Pons (tissue), 1 donor: Measurements from ENCODE around the gene ADAMTS9.

Experiments used
- DNase-seq: peaks from one replicate; pipeline ENCODE4 v3.0.0-alpha.2; 2016; ENCODE audit warnings: low spot score

The ADAMTS9 gene, protein sequence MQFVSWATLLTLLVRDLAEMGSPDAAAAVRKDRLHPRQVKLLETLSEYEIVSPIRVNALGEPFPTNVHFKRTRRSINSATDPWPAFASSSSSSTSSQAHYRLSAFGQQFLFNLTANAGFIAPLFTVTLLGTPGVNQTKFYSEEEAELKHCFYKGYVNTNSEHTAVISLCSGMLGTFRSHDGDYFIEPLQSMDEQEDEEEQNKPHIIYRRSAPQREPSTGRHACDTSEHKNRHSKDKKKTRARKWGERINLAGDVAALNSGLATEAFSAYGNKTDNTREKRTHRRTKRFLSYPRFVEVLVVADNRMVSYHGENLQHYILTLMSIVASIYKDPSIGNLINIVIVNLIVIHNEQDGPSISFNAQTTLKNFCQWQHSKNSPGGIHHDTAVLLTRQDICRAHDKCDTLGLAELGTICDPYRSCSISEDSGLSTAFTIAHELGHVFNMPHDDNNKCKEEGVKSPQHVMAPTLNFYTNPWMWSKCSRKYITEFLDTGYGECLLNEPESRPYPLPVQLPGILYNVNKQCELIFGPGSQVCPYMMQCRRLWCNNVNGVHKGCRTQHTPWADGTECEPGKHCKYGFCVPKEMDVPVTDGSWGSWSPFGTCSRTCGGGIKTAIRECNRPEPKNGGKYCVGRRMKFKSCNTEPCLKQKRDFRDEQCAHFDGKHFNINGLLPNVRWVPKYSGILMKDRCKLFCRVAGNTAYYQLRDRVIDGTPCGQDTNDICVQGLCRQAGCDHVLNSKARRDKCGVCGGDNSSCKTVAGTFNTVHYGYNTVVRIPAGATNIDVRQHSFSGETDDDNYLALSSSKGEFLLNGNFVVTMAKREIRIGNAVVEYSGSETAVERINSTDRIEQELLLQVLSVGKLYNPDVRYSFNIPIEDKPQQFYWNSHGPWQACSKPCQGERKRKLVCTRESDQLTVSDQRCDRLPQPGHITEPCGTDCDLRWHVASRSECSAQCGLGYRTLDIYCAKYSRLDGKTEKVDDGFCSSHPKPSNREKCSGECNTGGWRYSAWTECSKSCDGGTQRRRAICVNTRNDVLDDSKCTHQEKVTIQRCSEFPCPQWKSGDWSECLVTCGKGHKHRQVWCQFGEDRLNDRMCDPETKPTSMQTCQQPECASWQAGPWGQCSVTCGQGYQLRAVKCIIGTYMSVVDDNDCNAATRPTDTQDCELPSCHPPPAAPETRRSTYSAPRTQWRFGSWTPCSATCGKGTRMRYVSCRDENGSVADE (N-terminal part only)

DNA sequence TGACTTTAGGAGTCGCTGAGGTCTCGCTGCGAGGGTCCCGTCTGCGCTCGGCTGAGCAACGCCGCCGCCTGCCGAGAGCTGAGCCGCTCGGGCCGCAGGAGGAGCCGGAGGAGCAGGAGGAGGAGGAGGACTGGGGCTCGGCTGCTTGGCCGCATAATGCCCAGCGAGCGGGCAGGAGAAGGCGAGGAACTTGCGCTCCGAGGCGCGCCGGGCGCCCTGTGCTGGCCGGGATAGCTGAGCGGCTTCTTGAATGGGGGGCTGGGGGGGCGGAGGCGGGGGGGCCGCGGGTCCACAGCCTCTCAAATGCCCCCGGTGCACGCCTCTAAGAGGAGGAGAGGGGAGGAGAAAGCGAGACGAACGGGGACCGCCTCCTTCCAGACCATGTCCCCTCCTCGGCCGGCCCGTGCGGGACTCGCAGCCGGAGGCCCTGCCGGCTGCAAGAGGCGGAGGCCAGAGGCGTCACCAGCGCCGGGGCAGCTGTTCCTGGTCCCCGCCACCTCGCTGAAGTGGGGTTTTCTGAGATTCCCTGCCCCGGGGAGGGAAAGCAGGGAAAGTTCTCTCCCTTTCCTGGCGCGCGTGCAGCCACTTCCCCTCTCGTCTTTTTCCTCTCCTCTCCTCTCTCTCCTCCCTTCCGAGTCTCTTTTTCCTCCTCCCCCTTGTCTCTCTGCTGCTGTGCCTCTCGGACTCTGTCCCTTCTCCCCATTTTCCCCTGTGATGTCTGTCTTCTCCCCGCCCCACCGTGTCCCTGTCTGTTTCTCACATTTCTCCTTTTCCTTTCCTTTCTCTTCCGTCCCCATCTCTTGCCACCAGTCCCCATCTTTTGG lies at the start of gene ADAMTS9:
Gene ADAMTS9, minus strand, starts transcription at position 220 of the 824 bp plus-strand sequence. CDS start 343 bp downstream, outside the sequence.
- peak; percentile 39 for DNase-seq

DNA sequence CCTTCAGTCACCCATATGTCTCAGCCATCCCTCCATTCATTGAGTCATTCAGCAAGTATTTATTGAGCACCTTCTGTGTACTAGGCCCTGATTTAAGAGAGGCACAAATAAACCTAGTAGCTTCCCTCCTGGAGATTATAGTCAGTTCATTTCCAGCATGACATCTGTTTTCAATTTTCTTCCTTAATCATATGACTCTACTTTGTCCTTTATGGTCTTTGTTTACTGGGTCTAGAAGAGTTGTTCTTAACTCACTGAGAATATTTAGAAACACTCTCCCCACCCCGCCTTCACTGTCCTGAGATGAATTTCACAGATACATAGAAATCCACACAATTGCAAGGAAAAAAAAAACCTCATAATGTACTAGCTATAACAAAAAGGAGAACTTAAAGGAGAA lies 44.8 kb upstream of the ADAMTS9 start:
- DNase-seq, result no peak

DNA sequence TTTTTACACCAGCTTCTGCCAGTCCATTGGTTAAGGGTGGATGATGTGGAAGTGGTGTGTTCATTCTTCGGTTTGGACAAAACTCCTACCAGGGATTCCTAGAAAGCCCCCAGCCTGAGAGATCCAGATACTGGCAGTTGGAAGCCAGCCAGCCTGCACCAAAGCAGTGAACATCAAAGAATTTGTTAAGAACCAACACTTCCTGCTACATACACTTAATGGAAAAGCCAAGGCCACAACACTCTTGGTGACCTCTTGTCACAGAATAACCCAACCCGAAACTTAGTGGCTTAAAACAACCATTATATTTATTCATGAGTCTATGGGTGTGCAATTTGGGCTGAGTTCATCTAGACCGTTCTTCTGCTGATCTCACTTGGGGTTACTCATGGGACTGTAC lies 42.9 kb upstream of the ADAMTS9 start:
- no peak for DNase-seq

DNA sequence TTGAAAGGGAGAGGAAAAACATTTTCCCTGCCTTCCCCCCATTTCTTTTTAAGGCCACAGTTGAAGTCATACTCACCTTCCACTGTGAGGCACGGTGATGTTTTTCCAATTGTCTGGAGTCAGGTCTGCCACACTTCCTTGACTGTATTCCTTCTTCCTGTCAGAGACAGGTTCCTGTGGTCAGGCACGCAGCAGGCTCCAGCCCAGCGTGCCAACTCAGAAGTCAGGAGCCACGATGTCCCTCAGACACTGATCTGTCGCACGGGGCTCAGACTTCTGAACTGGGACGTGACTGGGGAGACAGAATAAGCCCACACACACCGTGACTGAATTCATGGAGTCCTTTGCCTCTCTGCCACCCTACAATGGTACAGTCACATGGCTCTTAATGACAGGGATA lies 41.2 kb upstream of the ADAMTS9 start:
- no peak for DNase-seq

DNA sequence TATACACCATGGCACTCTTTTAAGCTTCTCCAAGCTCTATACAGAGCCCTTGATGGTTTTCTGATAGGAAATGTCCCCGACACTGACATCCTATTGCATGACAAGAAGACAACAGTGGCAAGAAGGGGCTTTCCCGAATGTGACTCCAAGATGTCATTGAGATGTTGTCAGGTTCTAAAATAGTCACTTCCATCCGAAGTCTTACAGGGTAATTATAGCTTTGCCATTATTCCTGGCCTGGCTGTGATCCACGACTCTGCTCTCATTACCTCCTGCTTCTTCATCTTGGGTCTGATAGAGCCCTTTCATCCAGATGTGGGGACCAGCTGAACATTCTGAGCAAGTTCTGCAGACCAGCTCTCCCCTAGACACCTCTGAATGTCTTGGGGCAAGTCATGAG lies 40.6 kb upstream of the ADAMTS9 start:
- DNase-seq, result no peak

DNA sequence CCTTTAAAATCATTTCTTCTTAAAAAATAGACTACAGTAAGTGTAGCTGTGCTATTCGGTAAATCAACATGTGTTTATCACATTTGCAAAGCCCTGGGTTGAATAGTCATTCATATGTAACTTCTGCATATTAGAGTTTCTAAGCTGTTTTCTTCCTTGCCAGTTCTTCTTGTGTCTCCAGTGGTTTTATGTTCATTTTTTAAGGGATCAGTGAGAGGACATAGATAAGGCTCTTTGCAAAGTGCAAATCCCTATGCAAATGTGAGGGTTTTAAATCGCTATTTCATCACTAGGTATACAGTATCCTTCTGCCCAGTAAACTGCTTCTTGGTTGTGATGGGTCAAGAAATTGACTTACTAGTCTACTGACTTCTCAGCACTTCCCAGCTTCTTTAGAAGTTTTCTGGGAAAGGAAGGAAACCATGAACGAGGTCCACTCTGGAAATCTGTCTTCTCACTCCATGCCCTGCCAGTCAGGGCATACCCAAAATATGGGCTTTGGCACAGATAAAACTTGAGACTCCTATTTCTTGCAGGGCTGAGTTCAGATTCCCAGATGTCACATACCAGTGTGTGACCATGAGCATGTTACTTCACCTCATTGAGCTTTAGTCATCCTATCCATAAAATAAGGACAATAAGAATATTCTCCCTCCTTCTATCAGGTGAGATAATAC lies 38.8 kb upstream of the ADAMTS9 start:
- no peak for DNase-seq

DNA sequence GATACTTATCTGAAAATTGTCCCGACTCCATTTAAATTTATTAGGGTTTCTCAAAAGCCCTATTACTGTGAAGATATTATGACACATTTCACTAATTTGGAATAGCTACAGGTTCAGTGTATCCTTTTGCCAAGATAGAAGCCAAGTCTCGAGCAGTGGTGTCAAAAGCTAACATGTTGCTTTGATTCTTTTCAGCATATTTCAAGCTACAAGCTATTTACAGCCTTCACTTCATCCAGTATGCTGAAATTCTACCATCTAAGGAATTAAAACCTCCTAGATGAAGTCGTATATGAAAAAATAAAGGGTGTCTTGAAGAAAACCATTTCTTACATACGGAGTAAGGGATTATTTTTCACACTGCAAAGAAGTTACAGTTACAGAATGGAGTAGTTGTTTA lies 31.2 kb upstream of the ADAMTS9 start:
- no peak for DNase-seq

DNA sequence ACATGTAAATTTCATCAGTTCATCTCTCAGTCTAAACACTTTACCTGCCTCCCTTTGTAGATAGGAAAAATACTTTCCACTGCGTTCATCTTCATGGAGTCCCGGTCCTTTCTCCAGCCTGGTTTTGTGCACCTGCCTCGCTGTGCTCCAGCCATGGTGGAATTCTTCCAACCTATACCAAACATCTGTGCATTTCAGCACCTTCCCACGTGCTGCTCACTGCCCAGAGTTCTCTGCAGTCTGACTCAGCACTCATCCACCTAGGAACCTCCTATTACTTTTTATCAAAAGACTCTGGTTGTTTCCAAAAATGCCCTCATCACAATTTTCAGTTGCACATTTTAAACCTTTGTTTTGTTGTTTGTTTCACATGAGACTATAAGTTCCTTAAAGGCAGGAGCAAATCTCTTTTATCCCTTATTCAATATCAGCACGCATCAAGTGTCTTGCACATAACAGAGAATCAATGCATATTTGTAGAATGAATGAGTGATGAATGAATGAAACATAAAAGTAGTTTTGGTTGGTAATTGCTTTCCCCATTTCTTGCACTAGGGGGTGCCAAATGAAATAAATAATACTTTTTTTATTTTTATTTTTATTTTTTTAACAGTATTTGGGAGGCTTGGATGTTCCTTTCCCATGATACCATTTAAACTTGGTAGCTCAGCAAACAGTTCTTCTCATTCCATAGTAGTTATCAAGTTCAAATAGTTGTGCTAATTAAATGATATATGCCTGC lies 30.2 kb upstream of the ADAMTS9 start:
- DNase-seq, result no peak

DNA sequence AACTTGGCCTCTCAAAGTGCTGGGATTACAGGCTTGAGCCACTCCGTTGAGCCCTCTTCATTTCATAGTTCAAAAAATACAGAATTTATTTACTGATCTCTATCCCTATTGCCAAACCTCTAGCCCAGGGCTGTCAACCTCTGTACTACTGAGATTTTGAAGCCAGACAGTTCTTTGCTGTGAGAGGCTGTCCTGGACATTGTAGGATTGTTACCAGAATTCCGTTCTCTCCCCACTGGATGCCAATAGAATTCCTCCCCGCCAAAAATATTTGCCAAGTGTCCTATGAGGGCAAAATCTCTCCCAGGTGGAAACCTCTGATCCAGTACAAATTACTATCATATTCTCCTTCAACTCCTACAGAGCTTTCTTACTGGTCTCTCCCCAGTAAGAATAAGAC lies 29.6 kb upstream of the ADAMTS9 start:
- no peak for DNase-seq

DNA sequence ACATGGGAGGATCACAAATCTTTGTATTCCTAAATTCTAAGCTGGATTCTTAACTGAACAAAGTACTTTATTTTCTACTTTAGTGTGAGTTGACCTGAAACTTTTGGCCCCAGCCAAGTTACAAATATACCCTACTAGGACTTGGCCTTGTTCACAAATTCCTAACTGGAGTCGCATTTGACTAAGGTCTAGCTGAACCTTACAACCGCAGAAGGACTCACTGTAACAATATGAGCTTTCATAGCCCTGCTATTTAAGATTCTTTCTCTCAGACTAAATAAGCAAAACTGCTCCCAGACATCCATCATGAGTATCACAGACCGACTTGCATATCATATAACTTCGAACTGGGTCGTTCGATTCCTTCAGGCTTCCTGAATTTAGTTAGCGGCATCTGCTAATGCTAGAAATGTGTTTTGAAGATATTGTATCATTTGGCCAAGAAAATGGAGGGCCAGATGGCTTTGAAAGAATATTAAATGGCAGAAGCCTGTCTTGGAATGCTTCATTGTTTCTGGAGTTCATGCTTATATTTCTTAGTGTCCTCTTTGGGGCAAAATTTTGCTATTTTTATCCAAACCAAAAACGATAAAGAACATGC lies 28.4 kb upstream of the ADAMTS9 start:
- no peak for DNase-seq

DNA sequence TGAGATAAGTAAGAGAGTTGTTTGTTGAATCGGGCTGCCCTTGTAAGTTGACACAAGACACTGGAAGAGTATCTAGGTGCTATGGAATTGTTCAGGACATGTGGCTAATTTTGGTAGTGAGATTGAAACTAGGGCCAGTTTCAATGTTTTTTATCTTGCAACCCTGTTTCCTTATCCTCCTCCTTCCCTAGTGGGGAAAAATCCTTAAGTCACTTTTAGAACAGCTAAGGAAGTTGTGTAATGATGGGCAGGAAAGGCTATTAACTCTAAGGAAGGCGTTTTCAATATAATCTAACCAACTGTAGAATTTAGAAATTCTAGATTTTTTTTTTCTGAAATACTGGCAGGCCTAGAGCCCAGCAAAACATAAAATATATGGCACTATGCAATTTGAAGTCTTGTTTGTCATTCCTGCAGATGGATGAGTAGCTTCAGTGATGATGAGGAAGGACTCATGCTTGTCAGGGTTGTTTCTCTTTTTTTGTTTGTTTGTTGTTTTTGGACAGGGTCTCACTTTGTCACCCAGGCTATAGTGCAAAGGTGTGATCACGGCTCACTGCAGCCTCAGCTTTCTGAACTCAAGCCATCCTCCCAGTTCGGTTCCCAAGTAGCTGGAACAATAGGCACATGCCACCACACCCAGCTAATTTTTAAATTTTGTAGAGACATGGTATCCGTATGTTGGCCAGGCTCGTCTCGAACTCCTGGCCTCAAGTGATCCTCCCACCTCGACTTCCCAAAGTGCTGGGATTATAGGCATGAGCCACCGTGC lies 27.6 kb upstream of the ADAMTS9 start:
- no peak for DNase-seq

DNA sequence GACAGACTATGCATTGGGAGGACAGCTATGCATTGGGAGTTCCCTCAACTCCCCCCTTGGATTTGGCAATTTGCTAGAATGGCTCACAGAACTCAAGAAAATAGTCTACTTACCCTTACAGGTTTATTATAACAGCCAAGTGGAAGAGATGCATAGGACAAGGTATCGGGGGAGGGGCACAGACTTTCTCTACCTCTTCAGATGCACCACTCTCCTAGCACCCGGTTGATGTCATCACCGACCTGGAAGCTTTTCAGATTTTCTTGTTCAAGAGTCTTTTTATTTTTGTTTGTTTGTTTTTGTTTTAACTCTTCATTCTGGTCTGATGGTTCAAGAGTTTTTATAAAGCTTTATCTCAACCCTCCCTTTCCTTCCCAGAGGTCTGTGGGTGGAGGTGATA lies 20.7 kb upstream of the ADAMTS9 start:
- no peak for DNase-seq

DNA sequence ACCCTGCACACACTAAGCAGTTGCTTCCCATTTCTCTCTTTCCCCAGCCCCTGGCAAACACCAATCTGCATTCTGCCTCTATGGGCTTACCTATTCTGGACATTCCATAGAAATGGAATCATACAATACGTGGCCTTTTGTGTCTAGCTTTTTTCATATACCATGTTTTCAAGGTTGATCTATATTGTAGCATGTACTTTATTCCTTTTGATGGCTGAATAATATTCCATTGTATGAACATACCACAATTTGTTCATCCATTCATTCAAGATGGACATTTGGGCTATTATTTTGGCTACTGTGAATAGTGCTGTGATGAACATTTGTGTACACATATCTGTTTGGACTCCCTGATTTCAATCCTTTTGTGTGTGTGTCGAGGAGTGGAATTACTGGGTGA lies 18.1 kb upstream of the ADAMTS9 start:
- DNase-seq, result no peak

DNA sequence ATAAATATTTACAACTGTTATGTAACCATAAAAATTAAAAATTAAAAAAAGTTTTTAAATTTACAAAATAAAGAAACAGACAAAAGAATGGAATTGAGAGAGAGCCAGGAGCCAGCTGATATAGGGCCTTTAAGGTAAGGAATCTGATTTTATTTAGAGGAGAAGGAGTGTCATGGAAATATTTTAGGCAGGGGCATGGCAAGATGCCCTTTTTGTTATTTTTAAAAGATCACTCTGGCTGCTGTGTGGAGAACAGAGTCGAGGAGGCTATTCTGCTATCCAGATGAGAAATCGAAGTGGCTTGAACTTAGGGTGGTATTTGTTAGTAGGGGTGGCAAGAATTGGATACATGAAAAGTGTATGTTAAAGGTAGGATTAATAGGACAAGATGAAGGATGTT lies 9.1 kb upstream of the ADAMTS9 start:
- no peak for DNase-seq

DNA sequence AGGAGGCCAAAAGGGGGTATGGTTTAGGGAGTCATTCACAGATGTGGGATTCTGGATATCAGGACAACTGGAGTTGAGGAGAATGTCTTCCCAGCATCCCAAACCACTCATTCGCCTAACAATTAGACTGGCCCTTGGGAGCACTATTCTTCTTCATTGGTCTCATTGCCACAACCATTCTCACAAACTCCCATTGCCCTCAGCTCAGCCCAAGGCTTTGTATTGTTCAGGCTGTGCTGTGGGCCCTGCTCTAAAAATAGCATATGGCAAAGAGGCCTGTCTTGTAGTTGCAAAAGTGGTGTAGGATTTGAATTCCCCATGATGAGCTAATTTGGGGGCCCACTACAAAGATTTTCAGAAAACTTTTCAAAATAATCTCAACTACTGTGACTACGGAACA lies 6.3 kb upstream of the ADAMTS9 start:
- no peak for DNase-seq

DNA sequence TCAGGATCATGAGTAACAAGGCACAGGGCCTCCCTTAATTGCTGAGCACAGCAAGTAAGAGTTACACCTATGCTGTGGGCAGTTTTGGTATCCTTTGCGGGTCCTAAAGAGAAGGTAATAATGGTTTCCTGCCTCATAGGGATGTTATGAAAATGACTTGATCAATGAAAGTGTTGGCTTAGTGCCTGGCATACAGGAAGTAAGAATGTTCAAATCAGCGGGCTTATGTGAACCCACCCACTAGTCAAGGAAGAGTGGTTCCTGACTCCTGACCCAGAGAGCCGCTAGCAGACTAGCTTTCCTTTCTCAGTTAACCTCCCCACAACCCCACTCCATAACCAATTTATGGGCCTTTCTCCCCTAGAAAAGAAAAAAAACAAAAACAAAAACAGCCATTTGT lies 5.2 kb upstream of the ADAMTS9 start:
- no peak for DNase-seq

DNA sequence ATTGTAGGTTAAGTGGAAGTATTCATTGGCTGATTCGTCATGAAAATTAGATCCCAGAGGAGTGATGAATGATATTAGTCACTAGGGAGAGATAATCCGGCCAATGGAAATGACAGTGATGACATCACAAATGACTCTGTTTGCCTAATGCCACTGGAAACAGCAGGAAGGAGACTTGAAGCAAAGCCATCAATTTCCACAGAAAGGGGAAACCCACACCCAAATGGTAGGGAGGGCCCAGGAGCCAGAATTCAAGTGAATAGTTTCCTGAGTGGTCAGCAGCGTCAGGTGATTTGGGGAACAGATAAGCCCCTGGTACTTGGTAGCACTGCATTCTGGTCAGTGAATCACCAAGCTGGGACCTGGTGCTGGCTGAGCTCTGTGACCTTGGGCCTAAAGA lies 3.3 kb upstream of the ADAMTS9 start:
- no peak for DNase-seq

DNA sequence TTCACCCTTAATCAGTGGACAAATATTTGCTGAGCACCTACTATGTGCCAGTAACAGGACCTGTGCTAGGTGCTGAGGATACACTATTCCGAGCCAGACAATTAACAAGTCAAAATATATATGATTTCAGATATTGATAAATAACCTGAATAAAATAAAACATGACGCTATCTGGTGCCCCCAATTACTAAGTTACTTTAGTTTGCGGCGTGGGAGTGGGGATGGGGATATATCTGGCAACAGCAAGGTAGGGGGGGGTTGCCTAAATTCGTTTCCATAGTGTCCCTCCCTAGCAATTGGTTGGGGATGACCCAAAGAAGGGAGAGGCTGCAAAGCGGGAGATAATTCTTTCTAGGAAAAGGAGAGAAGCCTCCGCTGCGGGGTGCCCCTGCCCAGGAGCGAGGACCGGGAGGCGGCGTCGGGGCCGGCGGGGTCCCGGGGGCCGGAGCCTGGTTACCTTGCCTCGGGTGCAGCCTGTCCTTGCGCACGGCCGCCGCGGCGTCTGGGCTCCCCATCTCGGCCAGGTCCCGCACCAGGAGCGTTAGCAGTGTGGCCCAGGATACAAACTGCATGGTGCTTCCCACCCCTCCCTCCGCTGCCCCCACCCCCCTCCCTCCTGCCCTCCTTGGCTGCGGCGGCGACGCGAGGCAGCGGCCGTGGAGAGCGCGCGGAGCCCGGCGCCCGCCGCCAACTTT lies 567 bp downstream of the ADAMTS9 start:
- no peak for DNase-seq
